LoVo (cell line): ENCODE results near the gene CFLAR.
A peak's percentile ranks its signal among the peaks of the same experiment; 100 is the strongest.
"Not testable (repeated sequence)": the region's sequence is repeated elsewhere in the genome, so short reads cannot be mapped to it uniquely, and the experiment has no call there.

Experiments
- DNase-seq: peaks from one replicate; pipeline ENCODE4 v3.0.0-alpha.2; 2016; ENCODE audit warnings: low spot score

The CFLAR gene

DNA sequence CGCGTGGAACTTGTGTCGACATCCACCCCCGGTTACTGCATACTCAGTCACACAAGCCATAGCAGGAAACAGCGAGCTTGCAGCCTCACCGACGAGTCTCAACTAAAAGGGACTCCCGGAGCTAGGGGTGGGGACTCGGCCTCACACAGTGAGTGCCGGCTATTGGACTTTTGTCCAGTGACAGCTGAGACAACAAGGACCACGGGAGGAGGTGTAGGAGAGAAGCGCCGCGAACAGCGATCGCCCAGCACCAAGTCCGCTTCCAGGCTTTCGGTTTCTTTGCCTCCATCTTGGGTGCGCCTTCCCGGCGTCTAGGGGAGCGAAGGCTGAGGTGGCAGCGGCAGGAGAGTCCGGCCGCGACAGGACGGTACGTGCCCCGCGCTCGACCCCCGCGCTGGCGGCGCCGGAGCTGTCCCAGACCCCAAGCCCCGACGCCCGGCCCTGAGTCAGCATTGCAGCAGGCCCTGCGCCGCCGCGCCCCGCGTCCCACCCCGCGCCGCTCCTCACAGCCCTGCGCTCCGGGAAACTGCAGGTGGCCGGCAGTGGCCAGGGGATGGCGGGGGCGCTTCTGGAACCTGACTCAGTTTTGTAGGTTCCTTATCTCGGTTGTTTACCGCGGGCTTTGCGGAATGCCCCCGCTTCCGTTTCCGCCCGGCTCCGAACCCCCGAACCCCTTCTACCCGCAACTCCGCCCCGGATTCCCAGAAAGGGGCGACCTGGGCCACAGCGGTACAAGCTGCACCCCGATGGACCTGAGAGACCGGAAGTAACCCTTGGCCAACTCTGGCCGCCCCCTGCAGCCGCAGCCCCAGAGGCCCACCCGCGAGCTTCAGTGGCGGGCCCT, at the start of gene CFLAR:
TSS of gene CFLAR (plus strand) at position 50 of the 844 bp plus-strand sequence. CDS start 13,702 bp downstream, outside the sequence.
- peak; percentile 58 for DNase-seq

DNA sequence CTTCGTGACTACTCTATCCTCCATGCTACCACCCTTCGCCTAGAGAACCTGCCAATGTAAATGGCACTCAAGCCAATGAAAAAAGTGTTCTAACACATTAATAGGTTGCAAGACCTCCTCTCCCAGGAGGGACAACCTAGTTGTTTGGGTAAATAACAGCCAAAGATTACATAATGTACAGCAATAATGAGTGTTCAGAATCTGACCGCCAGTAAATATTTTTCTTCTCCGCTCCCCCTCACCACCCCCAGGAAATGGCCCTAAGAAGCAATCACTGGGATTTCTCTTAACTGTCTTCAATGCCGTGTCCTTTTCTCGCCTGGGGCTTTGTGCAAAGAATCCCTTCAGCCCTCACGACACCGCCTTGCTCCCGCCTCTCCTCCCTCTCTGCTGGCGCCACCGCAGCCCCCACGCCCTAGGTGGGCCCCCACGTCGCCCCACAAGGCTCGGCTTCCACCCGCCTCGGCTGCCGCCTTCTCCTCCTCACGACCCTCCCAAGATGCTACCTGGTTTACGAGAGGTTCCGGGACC, 45.0 kb upstream of the CFLAR start:
- DNase-seq: no peak

DNA sequence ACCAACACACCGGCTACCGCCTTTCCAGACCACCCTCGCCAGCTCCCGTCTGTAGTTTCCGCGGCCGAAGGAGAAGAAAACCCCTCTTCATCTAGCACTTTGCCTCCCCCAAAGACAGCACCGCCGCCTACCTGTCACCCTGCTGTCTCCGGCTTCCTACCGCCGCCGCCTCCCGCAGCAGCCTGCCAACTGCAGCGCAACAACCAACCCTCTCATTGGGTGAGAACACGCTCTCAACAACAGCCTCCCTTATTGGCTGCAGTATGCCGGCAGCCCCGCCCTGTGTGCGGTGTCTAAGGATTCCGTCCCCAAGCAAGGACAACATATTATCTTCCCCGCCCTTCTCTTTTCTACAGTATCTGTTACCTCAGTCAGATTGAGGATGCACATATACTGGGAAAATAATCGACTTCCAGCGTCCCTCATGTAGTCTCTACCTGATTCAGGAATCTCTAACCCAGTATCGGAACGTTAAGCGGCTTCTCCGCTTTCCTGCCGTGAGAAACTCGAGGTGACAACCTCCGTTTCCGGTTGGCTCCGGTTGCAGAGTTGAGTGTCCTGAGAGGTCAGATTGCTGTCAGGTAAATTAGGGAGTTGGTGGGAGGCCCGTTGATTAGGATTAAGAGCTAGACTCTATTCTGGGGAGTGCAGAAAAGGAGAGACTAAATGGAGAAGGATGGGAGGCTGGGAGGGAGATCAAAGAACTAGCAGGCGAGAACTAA, 44.3 kb upstream of the CFLAR start, which contains the start of the genes HYCC2 and NDUFB3:
TSS of gene HYCC2 (minus strand) at position 193 of the 722 bp plus-strand sequence. CDS start 47,662 bp downstream, outside the sequence.
TSS of gene NDUFB3 (plus strand) at position 523 of the 722 bp plus-strand sequence. CDS start 6,882 bp downstream, outside the sequence.
- DNase-seq: peak; percentile 95

DNA sequence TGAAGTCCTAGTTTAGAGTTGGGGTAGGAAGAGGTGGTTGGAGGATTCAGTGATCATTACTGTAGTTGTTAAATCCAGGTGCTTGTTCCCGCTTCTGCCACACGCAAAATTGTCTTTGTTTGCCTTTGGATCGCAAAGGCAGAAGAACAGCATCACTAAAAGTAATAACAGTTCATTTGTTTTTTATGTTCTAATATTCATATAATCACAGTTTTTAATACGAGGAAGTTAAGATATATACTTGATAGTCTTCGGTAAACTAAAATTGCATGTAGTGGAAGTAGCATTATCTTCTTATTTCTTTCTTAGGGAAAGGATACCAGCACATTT, 43.8 kb upstream of the CFLAR start:
- DNase-seq: no peak

DNA sequence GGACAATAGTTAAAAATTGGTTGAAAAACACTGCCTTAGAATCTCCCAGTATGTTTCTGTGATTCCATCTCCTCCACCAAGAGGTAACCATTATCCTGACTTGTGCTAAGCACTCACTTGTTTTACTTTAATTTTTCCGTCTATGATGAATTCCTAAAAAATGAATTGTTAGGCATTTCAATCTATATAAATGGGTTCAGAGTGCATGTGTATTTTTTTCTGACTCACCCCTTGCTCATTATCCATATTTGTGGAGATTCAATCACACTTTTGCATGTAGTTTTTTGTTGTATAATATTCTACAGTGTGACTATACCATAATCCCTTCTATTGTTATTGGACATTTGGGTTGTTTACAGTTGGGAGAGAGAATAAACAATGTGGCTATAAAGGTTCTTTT, 42.9 kb upstream of the CFLAR start:
- no peak for DNase-seq

DNA sequence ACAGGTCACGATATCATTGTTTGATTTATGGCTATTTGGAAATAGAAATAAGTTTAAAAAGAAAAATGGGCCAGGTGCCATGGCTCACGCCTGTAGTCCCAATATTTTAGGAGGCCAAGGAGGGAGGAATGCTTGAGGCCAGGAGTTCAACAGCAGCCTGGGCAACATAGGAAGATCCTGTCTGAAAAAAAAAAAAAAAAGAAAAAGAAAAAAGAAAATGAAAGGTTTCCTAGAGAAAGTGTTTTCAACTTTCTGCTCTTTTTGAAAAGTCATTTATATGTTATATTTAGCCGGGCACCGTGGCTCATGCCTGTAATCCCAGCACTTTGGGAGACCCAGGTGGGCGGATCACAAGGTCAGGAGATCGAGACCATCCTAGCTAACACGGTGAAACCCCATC, 41.0 kb upstream of the CFLAR start:
- no peak for DNase-seq

DNA sequence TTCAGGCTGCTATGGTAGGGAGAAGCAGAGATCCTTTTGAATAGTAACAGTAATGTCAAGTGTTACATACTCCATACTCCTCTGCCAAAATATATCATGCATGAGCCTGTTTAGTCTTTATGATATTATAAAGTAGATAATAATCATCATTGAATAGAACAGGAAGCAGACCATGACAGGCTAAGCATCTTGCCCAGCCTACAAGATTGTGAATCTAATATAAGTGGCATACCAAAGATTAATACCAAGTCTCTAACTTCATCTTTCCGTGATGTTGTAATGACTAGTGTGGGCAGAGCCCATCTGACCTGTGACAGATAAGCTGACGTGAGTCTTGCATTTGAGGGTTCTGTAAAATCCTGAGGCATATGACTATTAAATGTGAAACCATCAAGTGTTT, 31.1 kb upstream of the CFLAR start:
- no peak for DNase-seq

DNA sequence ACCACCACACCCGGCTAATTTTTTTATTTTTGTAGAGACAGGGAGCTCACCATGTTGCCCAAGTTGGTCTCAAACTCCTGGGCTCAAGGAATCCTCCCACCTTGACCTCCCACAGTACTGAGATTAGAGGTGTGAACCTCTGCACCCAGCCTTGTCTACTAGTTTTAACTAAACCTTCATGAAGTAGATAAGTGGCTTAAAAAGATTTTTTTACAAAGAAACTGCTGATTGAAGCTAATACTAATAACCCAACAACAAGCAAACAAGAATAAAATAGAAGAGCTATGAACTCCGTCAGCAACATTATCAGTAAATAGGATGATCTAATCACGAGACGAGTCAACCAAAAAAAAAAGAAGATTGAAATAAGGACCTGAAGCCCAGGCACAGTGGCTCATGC, 25.4 kb upstream of the CFLAR start:
- DNase-seq: no peak

DNA sequence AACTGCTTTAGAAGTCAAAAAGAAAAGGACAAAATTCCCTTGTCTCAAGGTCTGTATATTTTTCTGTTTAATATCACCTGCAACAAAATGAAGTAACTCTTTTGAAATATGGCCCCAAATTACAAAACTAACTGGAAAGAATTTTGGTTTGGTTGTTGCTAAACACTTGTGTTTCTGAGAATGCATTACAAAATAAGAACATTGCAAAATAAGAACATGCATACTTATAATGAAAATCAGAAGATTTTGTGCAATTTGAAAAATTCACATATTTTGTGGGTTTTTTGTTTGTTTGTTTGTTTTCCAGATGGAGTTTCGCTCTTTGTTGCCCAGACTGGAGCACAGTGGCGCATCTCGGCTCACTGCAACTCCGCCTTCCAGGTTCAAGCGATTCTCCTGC, 22.4 kb upstream of the CFLAR start:
- no peak for DNase-seq

DNA sequence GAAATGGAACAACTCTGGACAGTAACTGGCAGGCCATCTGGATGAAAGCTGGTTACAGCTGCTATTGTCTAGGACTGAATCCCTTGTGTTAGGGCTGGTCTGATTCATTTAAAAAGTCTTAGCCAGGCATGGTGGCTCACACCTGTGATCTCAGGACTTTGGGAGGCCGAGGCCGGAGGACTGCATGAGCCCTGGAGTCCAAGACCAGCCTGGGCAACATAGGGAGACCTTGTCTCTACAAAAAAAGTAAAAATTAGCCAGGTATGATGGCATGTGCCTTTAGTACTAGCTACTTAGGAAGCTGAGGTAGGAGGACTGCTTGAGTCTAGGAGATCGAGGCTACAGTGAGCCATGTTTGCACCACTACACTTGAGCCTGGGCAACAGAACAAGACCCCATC, 15.5 kb upstream of the CFLAR start:
- no peak for DNase-seq

DNA sequence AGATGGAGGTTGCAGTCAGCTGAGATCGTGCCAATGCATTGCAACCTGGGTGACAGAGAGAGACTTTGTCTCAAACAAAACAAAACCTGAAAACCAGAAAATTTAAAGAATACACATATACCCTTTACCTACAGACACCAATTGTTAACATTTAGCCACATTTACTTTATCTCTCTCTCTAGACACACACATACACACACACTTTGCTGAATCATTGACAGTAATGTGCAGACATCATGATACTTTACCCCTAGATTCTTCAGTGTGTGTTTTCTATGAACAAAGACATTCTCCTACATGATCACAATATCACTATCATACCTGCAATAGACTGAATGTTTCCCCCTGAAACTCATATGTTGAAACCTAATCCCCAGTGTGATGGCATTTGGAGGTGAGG, 10.2 kb upstream of the CFLAR start:
- DNase-seq: no peak

DNA sequence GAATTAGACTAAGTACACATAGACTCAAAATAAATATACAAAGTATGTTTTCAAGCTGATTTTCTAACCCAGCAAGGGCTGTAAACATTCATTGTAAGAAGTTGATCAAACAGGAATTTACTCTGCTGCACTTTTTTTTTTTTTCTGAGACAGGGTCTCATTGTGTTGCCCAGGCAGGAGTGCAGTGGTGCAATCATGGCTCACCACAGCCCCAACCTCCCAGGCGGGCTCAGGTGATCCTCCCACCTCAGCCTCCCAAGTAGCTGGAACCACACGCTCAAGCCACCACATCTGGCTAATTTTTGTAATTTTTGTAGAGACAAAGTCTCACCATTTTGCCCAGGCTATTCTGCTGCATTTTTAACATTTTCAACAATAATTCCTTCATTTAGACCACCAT, 8.3 kb upstream of the CFLAR start:
- DNase-seq: no peak

DNA sequence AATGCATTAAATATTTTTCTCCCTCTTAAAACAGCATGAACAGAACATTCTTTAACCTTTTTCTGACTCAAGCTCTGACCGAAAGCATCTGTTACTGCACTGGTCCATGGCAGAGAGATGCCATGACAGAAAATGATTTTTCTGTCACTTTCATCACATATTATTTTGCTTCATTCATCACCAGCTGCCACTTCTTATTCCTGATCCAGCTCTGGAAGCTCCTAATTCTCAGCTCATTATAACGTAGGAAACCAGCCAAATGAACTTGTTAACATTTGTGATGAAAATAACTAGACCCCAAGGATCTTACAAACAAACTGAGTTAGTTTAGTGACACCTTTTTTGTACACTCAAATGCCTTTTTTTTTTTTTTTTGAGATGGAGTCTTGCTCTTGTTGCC, 7.6 kb upstream of the CFLAR start:
- no peak for DNase-seq

DNA sequence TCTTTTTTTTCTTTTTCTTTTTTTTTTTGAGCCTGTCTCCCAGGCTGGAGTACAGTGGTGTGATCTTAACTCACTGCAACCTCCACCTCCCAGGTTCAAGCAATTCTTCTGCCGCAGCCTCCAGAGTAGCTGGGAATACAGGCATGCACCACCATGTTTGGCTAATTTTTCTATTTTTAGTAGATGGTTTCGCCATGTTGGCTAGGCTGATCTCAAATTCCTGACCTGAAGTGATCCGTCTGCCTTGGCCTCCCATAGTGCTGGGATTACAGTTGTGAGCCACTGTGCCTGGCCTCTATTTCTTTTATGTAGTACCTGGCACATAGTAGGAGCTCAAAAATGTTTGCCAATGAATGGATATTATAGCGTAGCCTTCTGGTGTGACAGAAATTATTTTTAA, 6.8 kb upstream of the CFLAR start:
- no peak for DNase-seq

DNA sequence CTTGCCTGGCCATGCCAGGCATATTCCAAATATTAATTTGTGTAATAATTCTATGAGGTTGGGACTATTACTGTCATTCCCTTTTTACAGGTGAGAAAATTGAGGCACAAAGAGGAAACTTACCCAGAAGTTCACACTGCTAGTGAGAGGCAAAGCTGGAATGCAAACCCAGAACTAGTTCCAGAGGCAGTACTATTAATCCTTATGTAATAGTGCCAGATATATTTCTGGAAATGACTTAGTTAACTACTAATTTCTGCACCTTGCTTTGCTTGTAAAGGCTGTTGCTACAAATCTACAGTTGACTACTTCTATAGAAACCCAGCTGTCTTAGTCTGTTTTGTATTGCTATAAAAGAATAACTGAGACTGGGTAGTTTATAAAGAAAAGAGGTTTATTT, 5.3 kb upstream of the CFLAR start:
- DNase-seq: no peak

DNA sequence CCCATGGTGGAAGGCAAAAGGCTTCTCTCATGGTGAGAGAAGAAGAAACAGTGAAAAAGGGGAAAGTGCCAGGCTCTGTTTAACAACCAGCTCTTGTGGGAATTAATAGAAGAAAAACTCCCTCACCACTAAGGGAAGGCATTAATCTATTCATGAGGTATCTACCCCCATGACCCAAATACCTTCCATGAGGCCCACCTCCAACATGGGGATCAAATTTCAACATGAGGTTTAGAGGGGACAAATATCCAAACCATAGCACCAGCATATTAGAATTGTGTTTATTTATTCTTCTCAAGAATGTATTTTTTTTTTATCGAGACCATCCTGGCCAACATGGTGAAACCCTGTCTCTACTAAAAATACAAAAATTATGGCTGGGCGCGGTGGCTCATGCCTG, 4.9 kb upstream of the CFLAR start:
- no peak for DNase-seq

DNA sequence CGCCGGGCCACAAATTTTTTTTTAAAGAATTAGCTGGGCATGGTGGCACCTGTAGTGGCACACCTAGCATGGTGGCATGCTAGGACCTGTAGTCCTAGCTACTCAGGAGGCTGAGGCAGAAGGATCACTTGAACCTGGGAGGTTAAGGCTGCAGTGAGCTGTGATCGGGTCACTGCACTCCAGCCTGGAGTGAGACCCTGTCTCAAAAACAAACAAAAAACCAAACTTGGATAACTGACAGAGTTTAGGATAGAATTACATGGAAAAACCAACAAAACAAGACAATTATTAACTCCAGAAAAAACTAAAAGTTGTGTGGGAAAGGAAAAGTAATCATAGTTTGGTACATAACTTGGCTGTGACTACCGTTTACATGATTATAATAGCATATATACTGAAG, 1.6 kb upstream of the CFLAR start:
- no peak for DNase-seq

DNA sequence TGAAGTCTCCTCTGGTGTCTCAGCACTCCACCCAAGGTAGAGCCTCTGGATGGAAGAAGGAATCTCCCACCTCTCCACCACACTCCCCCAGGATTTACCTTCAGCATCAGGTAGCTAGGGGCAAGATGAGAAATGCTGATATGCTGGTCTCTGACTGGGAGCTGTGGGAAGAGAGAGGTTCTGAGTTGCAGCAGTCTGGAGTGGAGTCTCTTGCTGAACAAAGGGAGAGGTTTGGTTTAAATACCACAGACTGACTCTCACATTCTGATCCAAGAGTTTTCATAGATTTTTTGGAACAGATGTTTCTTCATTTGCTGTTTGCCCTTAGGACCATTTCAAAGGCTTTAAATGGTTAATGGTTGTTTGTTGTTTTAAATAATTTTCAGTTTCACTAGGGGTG, 1.1 kb upstream of the CFLAR start:
- no peak for DNase-seq

DNA sequence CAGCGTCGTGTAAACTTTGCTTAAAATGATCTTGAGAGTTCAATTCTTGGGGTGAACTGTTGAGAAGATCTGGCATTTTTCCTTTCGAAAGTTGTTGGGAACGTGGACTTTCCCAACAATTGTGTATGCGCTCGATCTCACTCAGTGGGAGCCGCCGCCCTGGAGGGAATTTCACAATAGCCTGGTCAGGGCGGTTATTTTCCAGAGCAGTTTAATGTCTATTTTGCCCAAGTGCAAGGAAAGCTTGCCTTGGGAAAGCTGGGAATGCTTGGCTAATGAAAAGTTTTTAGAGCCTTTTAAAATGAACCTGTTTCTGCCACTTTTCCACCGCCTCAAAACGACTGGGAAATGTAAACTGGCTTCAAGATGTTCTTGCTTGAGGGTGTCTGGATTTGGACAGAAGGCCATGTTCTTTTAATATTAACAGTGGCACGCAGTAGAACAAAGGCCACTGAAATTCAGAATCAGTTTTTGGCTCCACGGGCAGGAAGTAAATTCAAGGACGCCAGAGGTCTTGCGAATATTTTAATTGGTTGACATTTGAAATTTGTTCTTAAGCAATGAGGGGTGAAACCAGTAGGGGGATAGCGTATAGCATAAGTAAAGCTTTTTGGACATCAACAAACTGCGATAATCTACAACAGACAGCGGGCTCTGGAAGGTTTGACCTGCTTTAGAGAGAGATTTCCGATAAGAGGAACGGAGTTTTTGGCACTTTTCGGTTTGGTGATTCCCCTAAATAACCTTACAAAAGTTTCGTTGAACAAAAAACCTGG, 1.2 kb downstream of the CFLAR start:
- peak; percentile 56 for DNase-seq

DNA sequence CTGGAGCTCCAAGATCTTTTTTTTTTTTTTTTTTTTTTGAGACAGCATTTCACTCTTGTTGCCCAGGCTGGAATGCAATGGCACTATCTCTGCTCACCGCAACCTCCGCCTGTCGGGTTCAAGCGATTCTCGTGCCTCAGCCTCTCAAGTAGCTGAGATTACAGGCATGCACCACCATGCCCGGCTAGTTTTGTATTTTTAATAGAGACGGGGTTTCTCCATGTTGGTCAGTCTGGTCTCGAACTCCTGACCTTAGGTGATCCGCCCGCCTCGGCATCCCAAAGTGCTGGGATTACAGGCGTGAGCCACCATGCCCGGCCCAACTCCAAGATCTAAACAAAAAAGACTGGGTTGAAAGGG, 1.8 kb downstream of the CFLAR start:
- not testable (repeated sequence) for DNase-seq

DNA sequence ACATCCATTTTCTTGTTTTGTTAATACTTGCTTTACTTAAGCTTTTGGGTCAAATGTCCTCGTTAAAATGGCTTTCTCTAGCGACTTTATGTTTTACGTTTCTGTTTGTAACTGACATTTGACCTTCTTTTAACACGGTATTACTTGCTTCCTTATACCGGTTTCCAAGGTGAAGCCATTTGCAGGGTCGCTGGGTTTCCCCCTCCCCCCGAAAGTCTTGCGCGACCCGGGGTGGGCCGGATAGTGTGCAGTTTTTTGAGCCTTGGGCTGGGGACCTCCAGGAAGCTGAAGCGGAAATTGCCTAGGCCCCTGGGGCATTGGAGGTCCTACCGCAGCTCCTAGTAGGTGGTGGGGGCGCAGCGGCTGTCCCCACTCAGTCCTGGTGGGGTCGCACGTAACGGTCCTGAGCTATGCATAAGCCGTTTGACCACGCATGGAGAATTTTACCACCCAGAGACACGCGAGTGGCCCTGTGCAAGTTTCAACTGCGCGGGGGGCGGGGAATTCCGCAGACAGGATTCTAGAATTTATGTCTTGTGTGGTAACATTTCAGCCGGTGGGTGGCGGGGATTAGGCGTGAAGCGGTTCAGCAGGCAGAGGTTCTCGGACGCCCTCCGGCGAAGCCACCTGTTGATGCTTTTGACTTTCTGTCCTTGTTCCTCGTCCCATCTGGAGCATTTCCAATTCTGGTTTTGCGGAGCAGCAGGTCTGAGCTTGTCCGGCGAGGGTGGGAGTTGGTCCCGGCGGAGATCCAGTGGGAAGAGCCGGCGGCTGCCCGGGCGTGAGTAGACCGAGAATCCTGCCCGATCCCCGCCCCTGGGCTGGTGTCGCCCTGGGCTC, 2.4 kb downstream of the CFLAR start:
- peak; percentile 85 for DNase-seq
